ENCODE measurements around the gene KRTAP4-16.

GRCh38 chr17:41058741-41059140, 43.3 kb downstream of the KRTAP4-16 start:
- TF ChIP-seq CTCF (IDR thresholded peaks at IDR 0.05 in 2 of 3, conservative IDR thresholded peaks at IDR 0.05 in 1 of 3; ENCODE audit: borderline replicate concordance in 1 of 3, insufficient read depth in 1 of 3, low read depth in 2 of 3, low read length in 2 of 3) = no peak
- TF ChIP-seq REST (IDR thresholded peaks at IDR 0.05; ENCODE audit: low read depth) = no peak
- TF ChIP-seq EZH2 (IDR thresholded peaks at IDR 0.05) = no peak
- TF ChIP-seq EZH2phosphoT487 (IDR thresholded peaks at IDR 0.05; ENCODE audit: borderline replicate concordance) = no peak
- no peak for TF ChIP-seq FOSL1 (IDR thresholded peaks at IDR 0.05; ENCODE audit: low read depth)
- TF ChIP-seq POLR2A (IDR thresholded peaks at IDR 0.05; ENCODE audit: borderline replicate concordance, extremely low read depth, insufficient read depth, insufficient read length) = no peak
- no peak for TF ChIP-seq RAD21 (IDR thresholded peaks at IDR 0.05; ENCODE audit: low read depth)
